ENCODE measurements around the gene CLTCL1. TPM values are rescaled to one million over a fixed set of nuclear protein-coding genes. Genes with fewer than 3 reads are reported as not detected.
A peak's percentile ranks its signal among the peaks of the same experiment; 100 is the strongest.

The CLTCL1 gene
- total and polyA plus RNA-seq, 9 of the 15 experiments (the other 6 are each of a cell fraction or from before 2014, with no cell fraction given), result 1.1 to 11.7 (median 5.0) TPM

- H4K20me1 ChIP-seq (replicated peaks; ENCODE audit: control insufficient read depth, insufficient read depth, low read length), result peaks cover 21% of the 10 kb centered on the region; the same call in 1 of the 2 replicates
- intact Hi-C loops (cut with micrococcal nuclease) (loop anchor here (10.0 kb wide), 2 partner anchors 55 to 495 kb away; no protein-coding TSS in a partner anchor), in situ Hi-C loops (cut with MboI) (no loop called here)
- no peaks in the 10 kb centered on the region for H3K9me3 ChIP-seq (replicated peaks; ENCODE audit: control insufficient read depth, insufficient read depth, low read depth, low read length)
- ChIA-PET POLR2A (interaction anchor here (0.6 to 4.4 kb wide), 7 partner anchors 14 to 690 kb away, joined by 3 to 38 read pairs (median 4); partner anchors contain the start of gene ESS2), CTCF (ENCODE audit: low intra/inter-chr PET ratio) (no interaction called here)
- peaks cover 13 to 24% of the 10 kb centered on the region in 2 experiments; a peak in 4 of 5 replicates for H3K27me3 ChIP-seq (ENCODE audit: control insufficient read depth in 2 of 2, insufficient read depth in 2 of 2, low read length in 2 of 2)
- TF ChIP-seq RBFOX2 (IDR thresholded peaks at IDR 0.05; ENCODE audit: low read depth, low read length) (0 out of 2 replicates have a peak, but pooled peaks have one; percentile 16), ZNF76 (CRISPR knock-in tag; IDR thresholded peaks at IDR 0.05; ENCODE audit: borderline replicate concordance) (no peak), FOXK1 (CRISPR knock-in tag; IDR thresholded peaks at IDR 0.05; ENCODE audit: borderline replicate concordance) (no peak), RBBP5 (IDR thresholded peaks at IDR 0.05; ENCODE audit: borderline replicate concordance, insufficient read depth, low read length, poor library complexity, severe bottlenecking) (peak; percentile 14), ARID3B (CRISPR knock-in tag; IDR thresholded peaks at IDR 0.05; ENCODE audit: borderline replicate concordance) (peak; percentile 77; the same call in 1 of the 2 replicates), POLR2G (IDR thresholded peaks at IDR 0.05; ENCODE audit: low read depth, low read length) (peak; percentile 47; the same call in 1 of the 2 replicates), THAP12 (CRISPR knock-in tag; IDR thresholded peaks at IDR 0.05) (0 out of 2 replicates have a peak, but pooled peaks have one; percentile 11), HDAC3 (IDR thresholded peaks at IDR 0.05; ENCODE audit: borderline replicate concordance, partially characterized antibody) (no peak)
- H3K36me3 ChIP-seq (ENCODE audit: control insufficient read depth, insufficient read depth, low read length), result peaks cover 36% of the 10 kb centered on the region; the same call in 2 of the 3 replicates
- H2AFZ ChIP-seq (ENCODE audit: low read depth, low read length), result no peak overlapping the region
- peaks cover 0 to 46% of the 10 kb centered on the region in 2 experiments; a peak in 2 of 5 replicates for H3K4me1 ChIP-seq (replicated peaks in 1 of 2; ENCODE audit: control insufficient read depth in 2 of 2, insufficient read depth in 2 of 2, low read length in 2 of 2)
- no peak overlapping the region for H3K27ac ChIP-seq (ENCODE audit: extremely low read depth, low read depth, low read length)
- H3K9me1 ChIP-seq (ENCODE audit: control insufficient read depth, insufficient read depth, low read length), result peaks cover 11% of the 10 kb centered on the region
- no peak overlapping the region for H3K4me2 ChIP-seq (ENCODE audit: insufficient read depth, low read length)
- DNase-seq (ENCODE audit: extremely low read depth in 1 of 4, low spot score in 3 of 4) (no peak), ATAC-seq (no peak), FAIRE-seq (no peak)
- no TSS peak for BruUV-seq (replicated peaks)
- H3K9ac ChIP-seq (ENCODE audit: insufficient read depth in 1 of 2, low read depth in 2 of 2, low read length in 2 of 2), result peak overlapping the region in 1 of 2 experiments; percentile 39; a peak in 2 of 4 replicates
- H3K79me2 ChIP-seq (ENCODE audit: control insufficient read depth, insufficient read depth, low read length), result no peaks in the 10 kb centered on the region
- WGBS (ENCODE audit: insufficient coverage, low coverage, missing lambda C conversion rate), result 50% methylated on average over 8 of the region's 8 CpGs
- no peak overlapping the region for H3K4me3 ChIP-seq
Observed at GRCh38 chr22:19129871-19130270, 161.6 kb downstream of the CLTCL1 start.
